ENCODE data around the gene ECSIT. TPM values are rescaled to one million over a fixed set of nuclear protein-coding genes. Genes with fewer than 3 reads are reported as not detected.

Gene ECSIT
- total RNA-seq, 4 donors from 2014 or later, result 55.9 to 82.8 (median 57.7) TPM

- no peak overlapping the region for H3K4me3 ChIP-seq (ENCODE audit: low read depth, poor library complexity, severe bottlenecking)
- DNase-seq (ENCODE audit: low spot score in 2 of 2), result no peak
- intact Hi-C loops (cut with DNase I; ENCODE audit: low total_unique reads), result no loop called here
- TF ChIP-seq CTCF (IDR thresholded peaks at IDR 0.05) (no peak), POLR2A (IDR thresholded peaks at IDR 0.05) (no peak)
- WGBS, 2 donors, result 59 to 90% methylated on average over 3 to 5 of the region's 5 CpGs
These were observed 11.7 kb upstream of the ECSIT start for GRCh38 chr19:11540645-11541044.

- DNase-seq (ENCODE audit: low spot score in 2 of 2), result no peak
- WGBS, 2 donors, result 12 to 13% methylated on average over 30 to 36 of the region's 36 CpGs
- TF ChIP-seq POLR2A (IDR thresholded peaks at IDR 0.05) (no peak), CTCF (IDR thresholded peaks at IDR 0.05) (no peak)
- no peak overlapping the region for H3K4me3 ChIP-seq (ENCODE audit: low read depth, poor library complexity, severe bottlenecking)
- intact Hi-C loops (cut with DNase I; ENCODE audit: low total_unique reads), result no loop called here
These were observed 10.8 kb upstream of the ECSIT start for GRCh38 chr19:11539495-11540365.

GRCh38 chr19:11538232-11539036 is 9.5 kb upstream of the ECSIT start, which contains the start of gene CNN1:
TSS of gene CNN1 (plus strand) at chr19:11538851. CDS start at chr19:11538928, 77 bp downstream.
- DNase-seq (ENCODE audit: low spot score in 2 of 2), result no peak
- WGBS, 2 donors, result 29 to 37% methylated on average over 21 of the region's 21 CpGs

GRCh38 chr19:11535792-11536595 is 7.1 kb upstream of the ECSIT start:
- 14 to 16% methylated on average over 40 of the region's 54 CpGs for WGBS, 2 donors
- intact Hi-C loops (cut with DNase I; ENCODE audit: low total_unique reads), result no loop called here
- peak; percentile 68 to 96 for DNase-seq (ENCODE audit: low spot score in 2 of 2)
- TF ChIP-seq POLR2A (IDR thresholded peaks at IDR 0.05) (no peak), CTCF (IDR thresholded peaks at IDR 0.05) (no peak)
- no peak overlapping the region for H3K4me3 ChIP-seq (ENCODE audit: low read depth, poor library complexity, severe bottlenecking)

More at GRCh38 chr19:11538232-11539036, 9.5 kb upstream of the ECSIT start, which contains the start of gene CNN1:
- intact Hi-C loops (cut with DNase I; ENCODE audit: low total_unique reads), result no loop called here
- TF ChIP-seq POLR2A (IDR thresholded peaks at IDR 0.05) (no peak), CTCF (IDR thresholded peaks at IDR 0.05) (no peak)
- no peak within 1 kb of the TSS for H3K4me3 ChIP-seq (ENCODE audit: low read depth, poor library complexity, severe bottlenecking)

- 47 to 50% methylated on average over 5 of the region's 5 CpGs for WGBS, 2 donors
- no peak for DNase-seq (ENCODE audit: low spot score in 2 of 2)
- TF ChIP-seq CTCF (IDR thresholded peaks at IDR 0.05) (no peak), POLR2A (IDR thresholded peaks at IDR 0.05) (no peak)
- H3K4me3 ChIP-seq (ENCODE audit: low read depth, poor library complexity, severe bottlenecking), result no peak overlapping the region
- intact Hi-C loops (cut with DNase I; ENCODE audit: low total_unique reads), result no loop called here
These were observed 6.0 kb upstream of the ECSIT start for GRCh38 chr19:11534948-11535347.

All from lower leg skin (tissue), 4 donors.